ENCODE measurements around the gene AXL.

Gene AXL

DNA sequence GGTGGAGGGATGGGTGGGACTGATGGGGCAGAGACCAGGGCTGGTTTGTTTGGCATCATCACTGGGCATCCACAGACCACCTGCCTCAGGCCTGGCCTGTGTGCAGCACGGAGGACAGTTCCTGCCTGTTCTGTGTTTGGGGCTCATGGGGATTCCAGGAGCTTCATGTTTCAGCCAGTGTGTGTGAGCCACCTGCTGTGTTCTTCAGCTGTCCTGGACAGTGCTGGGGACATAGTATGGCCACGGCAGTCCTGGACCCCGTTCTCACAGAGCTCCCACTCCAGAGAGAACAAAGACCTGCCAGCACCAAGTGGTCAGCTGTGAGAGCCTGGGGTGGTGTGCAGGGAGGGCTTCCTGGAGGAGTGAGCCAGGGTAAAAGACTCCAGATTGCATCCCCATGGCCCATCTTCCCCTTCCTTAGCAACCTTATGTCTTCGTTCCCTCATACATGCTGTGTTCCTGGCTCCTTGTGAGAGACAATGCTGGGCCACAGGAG lies 89.0 kb downstream of the AXL start:
- no peaks in the 10 kb centered on the region for H3K9me3 ChIP-seq (ENCODE audit: control insufficient read depth, insufficient read depth, low read length)
- no peaks in the 10 kb centered on the region; the same call in 1 of the 2 replicates for H3K27me3 ChIP-seq (ENCODE audit: control insufficient read depth, insufficient read depth, low read length)
- peaks cover 33% of the 10 kb centered on the region for H3K36me3 ChIP-seq (ENCODE audit: control insufficient read depth, insufficient read depth, low read length)
- no peak overlapping the region for H3K4me3 ChIP-seq (ENCODE audit: low read length)
- H3K27ac ChIP-seq (ENCODE audit: low read length) = no peak overlapping the region
- H3K4me1 ChIP-seq (ENCODE audit: control insufficient read depth, insufficient read depth, low read length) = 0 out of 2 replicates have a peak, but pooled peaks cover 3% of the 10 kb centered on the region
- no CpG with 5 or more reads among the region's 4 CpGs for WGBS (ENCODE audit: insufficient coverage, insufficient read length)
- DNase-seq (ENCODE audit: low read depth, low spot score) = no peak

DNA sequence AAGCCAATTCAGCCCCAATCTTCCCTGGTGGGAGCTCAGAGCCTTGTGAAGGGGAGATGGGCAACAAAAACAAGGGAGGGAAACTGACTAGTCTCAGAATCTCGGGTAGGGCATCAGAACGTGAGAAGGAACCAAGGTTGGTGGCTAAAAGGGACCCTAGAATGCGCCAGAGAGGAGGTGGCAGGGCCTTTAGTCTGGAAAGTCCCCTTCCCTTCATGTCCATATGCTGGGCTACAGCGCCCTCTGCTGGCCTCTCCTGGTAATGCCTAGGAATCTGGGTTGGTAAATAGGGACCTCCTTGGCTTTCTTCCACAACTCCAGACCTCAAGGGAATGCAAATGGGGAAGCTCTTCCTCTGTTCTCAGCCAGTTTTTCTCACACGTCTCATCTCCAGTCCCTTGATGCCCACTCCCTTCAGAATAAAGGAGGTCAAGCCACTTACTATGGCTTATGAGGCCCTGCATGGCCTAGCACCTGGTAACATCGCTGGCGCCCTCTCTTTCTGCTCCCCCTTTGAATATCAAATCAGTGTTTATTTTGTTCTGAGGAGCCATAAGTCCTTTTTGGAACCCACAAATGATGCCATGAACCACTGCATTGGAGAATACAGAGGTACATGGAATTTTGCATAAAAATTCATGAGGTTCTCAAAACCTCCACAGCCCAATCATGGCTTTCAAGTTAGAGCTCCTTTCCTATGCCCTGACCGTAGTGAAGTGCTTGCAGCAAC lies 89.6 kb downstream of the AXL start:
- Histone ChIP-seq H3K36me3 (ENCODE audit: control insufficient read depth, insufficient read depth, low read length) (peaks cover 27% of the 10 kb centered on the region), H3K27ac (ENCODE audit: low read length) (no peak overlapping the region), H3K4me1 (ENCODE audit: control insufficient read depth, insufficient read depth, low read length) (0 out of 2 replicates have a peak, but pooled peaks cover 3% of the 10 kb centered on the region), H3K4me3 (ENCODE audit: low read length) (no peak overlapping the region), H3K27me3 (ENCODE audit: control insufficient read depth, insufficient read depth, low read length) (no peaks in the 10 kb centered on the region; the same call in 1 of the 2 replicates), H3K9me3 (ENCODE audit: control insufficient read depth, insufficient read depth, low read length) (no peaks in the 10 kb centered on the region)
- DNase-seq (ENCODE audit: low read depth, low spot score) = peak; percentile 94
- no CpG with 5 or more reads among the region's 8 CpGs for WGBS (ENCODE audit: insufficient coverage, insufficient read length)

DNA sequence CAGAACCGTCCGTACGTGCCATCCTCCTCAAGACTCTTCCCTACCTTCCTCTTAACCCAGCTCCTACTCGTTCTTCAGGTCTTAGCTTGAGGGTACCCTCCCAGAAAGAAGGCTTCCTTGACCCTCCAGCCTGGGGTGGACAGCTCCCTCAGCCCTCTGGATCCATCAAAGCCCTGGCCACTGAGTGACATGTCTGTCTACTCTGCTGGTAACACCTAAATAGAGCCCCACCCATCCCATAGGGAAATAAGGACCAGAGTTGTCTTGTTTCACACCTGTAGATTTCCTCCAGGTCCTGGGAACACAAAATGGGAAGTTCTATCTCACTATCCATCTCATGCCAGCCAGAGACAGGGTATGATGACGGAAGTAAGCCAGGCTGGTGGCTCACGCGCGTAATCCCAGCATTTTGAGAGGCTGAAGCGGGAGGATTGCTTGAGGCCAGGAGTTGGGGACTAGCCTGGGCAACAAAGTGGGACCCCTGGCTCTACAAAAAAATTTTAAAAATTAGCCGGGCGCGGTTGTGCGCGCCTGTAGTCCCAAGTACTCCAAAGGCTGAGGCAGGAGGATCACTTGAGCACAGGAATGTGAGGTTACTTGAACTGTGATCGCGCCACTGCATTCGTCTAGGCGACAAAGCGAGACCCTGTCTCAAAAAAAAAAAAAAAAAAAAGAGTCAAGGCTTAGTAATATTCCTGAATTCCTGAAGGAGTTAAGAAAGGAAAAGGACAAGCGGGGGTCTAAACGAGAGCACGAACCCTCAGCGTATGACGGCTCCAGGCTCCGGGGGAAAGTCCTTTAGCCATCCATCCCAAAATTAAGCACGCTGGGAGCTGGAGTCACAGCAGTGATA lies 90.4 kb downstream of the AXL start:
- Histone ChIP-seq H3K36me3 (ENCODE audit: control insufficient read depth, insufficient read depth, low read length) (peaks cover 19% of the 10 kb centered on the region), H3K27ac (ENCODE audit: low read length) (no peak overlapping the region), H3K4me3 (ENCODE audit: low read length) (peak overlapping the region; percentile 83; the same call in 1 of the 2 replicates), H3K27me3 (ENCODE audit: control insufficient read depth, insufficient read depth, low read length) (no peaks in the 10 kb centered on the region; the same call in 1 of the 2 replicates), H3K4me1 (ENCODE audit: control insufficient read depth, insufficient read depth, low read length) (0 out of 2 replicates have a peak, but pooled peaks cover 3% of the 10 kb centered on the region), H3K9me3 (ENCODE audit: control insufficient read depth, insufficient read depth, low read length) (no peaks in the 10 kb centered on the region)
- WGBS (ENCODE audit: insufficient coverage, insufficient read length) = no CpG with 5 or more reads among the region's 26 CpGs
- DNase-seq (ENCODE audit: low read depth, low spot score) = no peak

DNA sequence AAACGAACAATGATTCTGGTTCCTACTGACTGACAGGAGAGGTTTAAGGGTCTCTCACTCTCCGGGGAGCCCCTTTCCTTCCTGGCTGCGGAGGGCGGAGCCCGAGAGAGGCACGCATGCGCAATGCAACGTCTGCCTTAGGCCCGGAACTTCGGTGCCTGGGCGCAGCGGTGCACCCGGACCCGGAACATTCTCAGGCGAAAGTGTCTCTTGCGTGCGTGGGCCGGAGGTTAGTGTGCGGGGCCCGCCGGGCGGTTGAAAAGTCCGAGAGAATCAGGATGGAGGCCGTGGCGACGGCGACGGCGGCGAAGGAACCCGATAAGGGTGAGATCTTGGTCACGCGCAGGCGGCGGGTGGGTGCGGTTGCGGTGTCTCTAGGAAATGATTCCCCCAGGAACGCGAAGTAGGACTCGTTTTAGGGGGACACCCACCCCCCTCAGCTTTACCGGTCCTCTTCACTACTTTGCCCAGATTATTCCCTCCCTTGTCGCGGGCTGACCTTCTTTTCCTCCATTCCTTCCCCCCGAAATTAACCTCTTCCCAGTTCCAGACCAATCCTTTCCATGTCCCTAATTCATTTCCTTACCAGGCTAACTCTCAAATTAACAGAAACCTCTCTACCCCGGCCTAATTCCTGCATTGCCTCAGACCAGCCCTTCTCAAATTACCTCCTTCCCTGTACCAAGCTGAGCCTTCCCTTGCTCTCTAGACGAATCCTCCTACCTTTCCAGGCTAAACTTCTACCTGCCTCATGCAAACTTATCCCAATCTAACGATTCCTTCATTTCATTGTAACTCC lies 91.2 kb downstream of the AXL start, which contains the start of gene CCDC97:
Gene CCDC97 (plus strand): TSS at position 140 of the 799 bp plus-strand sequence. CDS start 139 bp downstream, at position 279.
- Histone ChIP-seq H3K4me1 (ENCODE audit: control insufficient read depth, insufficient read depth, low read length) (0 out of 2 replicates have a peak, but pooled peaks cover 3% of the 10 kb centered on the region), H3K4me3 (ENCODE audit: low read length) (peak within 1 kb of the TSS; percentile 83; the same call in 1 of the 2 replicates), H3K27me3 (ENCODE audit: control insufficient read depth, insufficient read depth, low read length) (no peaks in the 10 kb centered on the region; the same call in 1 of the 2 replicates), H3K27ac (ENCODE audit: low read length) (no peak within 1 kb of the TSS), H3K36me3 (ENCODE audit: control insufficient read depth, insufficient read depth, low read length) (peaks cover 13% of the 10 kb centered on the region), H3K9me3 (ENCODE audit: control insufficient read depth, insufficient read depth, low read length) (no peaks in the 10 kb centered on the region)
- no peak for DNase-seq (ENCODE audit: low read depth, low spot score)
- WGBS (ENCODE audit: insufficient coverage, insufficient read length) = no CpG with 5 or more reads among the region's 47 CpGs

DNA sequence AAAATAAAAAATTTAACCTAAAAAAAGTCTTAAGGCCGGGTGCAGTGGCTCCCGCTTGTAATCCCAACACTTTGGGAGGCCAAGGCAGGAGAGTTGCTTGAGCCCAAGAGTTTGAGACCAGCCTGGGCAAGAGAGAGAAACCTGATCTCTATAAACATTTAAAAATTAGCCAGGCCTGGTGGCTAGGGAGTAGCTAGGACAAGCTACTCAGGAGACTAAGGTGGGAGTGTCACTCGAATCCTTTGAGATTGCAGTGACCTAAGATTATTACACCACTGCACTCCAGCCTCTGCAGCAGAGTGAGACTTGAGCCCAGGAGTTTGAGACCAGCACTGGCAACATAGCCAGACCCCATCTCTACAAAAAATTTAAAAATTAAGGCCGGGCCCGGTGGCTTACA lies 92.0 kb downstream of the AXL start:
- whole genome bisulfite sequencing (ENCODE audit: insufficient coverage, insufficient read length) = no CpG with 5 or more reads among the region's 5 CpGs
- no peak overlapping the region for H3K4me3 ChIP-seq (ENCODE audit: low read length)
- no peaks in the 10 kb centered on the region for H3K9me3 ChIP-seq (ENCODE audit: control insufficient read depth, insufficient read depth, low read length)
- H3K27ac ChIP-seq (ENCODE audit: low read length) = no peak overlapping the region
- no peaks in the 10 kb centered on the region; the same call in 1 of the 2 replicates for H3K27me3 ChIP-seq (ENCODE audit: control insufficient read depth, insufficient read depth, low read length)
- H3K36me3 ChIP-seq (ENCODE audit: control insufficient read depth, insufficient read depth, low read length) = peaks cover 5% of the 10 kb centered on the region
- DNase-seq (ENCODE audit: low read depth, low spot score) = no peak
- 0 out of 2 replicates have a peak, but pooled peaks cover 3% of the 10 kb centered on the region for H3K4me1 ChIP-seq (ENCODE audit: control insufficient read depth, insufficient read depth, low read length)
